Measurements from ENCODE around the gene ADGRG6.
A peak's percentile ranks its signal among the peaks of the same experiment; 100 is the strongest.

The ADGRG6 gene

DNA sequence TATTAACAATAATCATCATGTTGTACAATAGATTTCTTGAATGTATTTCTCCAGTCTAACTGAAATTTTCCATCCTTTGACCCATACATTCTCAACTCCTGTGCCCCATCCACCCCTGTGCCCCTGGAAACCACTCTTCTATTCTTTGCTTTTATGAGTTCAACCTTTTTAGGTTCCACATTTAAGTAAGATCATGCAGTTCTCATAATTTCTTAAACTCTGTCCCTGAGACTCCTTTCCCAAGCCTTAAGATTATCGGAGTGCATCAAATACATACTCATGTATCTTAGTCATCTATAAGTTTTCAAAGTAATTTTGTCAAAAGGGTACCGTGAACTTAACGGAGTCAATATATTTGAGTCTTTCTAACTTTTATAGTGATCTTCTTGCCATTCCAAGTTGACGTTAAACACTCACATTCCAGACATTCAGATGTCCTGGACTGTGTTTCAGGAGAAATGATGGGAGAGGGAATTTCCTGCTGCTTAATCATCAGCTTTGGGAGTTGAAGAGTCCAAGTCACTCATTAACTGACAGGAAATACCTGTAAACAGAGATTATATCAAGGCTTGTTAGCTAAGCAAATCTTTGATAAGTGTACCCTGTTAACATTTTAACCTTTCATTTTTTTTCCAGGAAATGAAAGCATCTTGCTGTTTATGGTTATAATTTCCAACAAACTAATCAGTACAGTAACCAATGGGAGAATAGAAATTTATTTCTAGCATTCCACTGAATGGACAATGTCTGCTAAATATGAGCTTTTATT lies 73.3 kb downstream of the ADGRG6 start (continued):
- TF ChIP-seq, protein P1, sequence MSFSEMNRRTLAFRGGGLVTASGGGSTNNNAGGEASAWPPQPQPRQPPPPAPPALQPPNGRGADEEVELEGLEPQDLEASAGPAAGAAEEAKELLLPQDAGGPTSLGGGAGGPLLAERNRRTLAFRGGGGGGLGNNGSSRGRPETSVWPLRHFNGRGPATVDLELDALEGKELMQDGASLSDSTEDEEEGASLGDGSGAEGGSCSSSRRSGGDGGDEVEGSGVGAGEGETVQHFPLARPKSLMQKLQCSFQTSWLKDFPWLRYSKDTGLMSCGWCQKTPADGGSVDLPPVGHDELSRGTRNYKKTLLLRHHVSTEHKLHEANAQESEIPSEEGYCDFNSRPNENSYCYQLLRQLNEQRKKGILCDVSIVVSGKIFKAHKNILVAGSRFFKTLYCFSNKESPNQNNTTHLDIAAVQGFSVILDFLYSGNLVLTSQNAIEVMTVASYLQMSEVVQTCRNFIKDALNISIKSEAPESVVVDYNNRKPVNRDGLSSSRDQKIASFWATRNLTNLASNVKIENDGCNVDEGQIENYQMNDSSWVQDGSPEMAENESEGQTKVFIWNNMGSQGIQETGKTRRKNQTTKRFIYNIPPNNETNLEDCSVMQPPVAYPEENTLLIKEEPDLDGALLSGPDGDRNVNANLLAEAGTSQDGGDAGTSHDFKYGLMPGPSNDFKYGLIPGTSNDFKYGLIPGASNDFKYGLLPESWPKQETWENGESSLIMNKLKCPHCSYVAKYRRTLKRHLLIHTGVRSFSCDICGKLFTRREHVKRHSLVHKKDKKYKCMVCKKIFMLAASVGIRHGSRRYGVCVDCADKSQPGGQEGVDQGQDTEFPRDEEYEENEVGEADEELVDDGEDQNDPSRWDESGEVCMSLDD (tag by site-specific recombination; IDR thresholded peaks at IDR 0.05) = no peak
- TF ChIP-seq FEZF1 (tag by site-specific recombination; IDR thresholded peaks at IDR 0.05) = peak; percentile 60
- 0 out of 2 replicates have a peak, but pooled peaks have one; percentile 31 for TF ChIP-seq SCRT2 (tag by site-specific recombination; IDR thresholded peaks at IDR 0.05)
- TF ChIP-seq SP7 (tag by site-specific recombination; IDR thresholded peaks at IDR 0.05) = peak; percentile 98
- peak; percentile 78 for TF ChIP-seq GFI1B (tag by site-specific recombination; IDR thresholded peaks at IDR 0.05)
- peak; percentile 60 for TF ChIP-seq WT1 (tag by site-specific recombination; IDR thresholded peaks at IDR 0.05)
- TF ChIP-seq ZNF670 (tag by site-specific recombination; IDR thresholded peaks at IDR 0.05; ENCODE audit: low read depth) = no peak
- TF ChIP-seq KLF8 (tag by site-specific recombination; IDR thresholded peaks at IDR 0.05) = no peak
- TF ChIP-seq ZNF366 (tag by site-specific recombination; conservative IDR thresholded peaks at IDR 0.05) = peak; percentile 54; the same call in 1 of the 2 replicates
- TF ChIP-seq TCF7L2 (IDR thresholded peaks at IDR 0.05; ENCODE audit: borderline replicate concordance, low read depth, low read length) = 0 out of 2 replicates have a peak, but pooled peaks have one; percentile 17
- TF ChIP-seq ZNF843 (tag by site-specific recombination; IDR thresholded peaks at IDR 0.05) = peak; percentile 76
- TF ChIP-seq PRDM10 (tag by site-specific recombination; IDR thresholded peaks at IDR 0.05) = peak; percentile 56
- TF ChIP-seq, protein P2, sequence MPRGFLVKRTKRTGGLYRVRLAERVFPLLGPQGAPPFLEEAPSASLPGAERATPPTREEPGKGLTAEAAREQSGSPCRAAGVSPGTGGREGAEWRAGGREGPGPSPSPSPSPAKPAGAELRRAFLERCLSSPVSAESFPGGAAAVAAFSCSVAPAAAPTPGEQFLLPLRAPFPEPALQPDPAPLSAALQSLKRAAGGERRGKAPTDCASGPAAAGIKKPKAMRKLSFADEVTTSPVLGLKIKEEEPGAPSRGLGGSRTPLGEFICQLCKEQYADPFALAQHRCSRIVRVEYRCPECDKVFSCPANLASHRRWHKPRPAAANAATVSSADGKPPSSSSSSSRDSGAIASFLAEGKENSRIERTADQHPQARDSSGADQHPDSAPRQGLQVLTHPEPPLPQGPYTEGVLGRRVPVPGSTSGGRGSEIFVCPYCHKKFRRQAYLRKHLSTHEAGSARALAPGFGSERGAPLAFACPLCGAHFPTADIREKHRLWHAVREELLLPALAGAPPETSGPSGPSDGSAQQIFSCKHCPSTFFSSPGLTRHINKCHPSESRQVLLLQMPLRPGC (tag by site-specific recombination; IDR thresholded peaks at IDR 0.05) = peak; percentile 78; the same call in 1 of the 2 replicates
- peak; percentile 56; the same call in 1 of the 2 replicates for TF ChIP-seq TRIM28 (IDR thresholded peaks at IDR 0.05; ENCODE audit: borderline replicate concordance, low read length)

DNA sequence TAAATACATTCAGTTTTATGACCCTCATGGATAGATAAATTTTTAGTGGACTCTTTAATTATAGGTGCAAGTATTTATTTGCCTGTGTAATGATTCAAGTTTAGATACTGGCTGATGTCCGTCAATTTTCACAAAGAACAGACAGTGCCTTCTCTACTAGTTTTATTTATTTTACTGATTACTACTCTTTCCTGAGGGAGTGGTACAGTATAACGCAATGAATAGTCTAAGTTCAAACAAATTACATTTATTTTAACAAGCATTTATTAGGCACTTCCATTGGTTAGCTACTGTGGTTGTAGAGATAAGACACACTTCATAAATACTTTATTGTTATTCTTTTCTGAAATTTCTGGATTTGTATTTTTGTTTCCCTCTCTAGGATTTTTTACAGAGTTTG lies 74.3 kb downstream of the ADGRG6 start:
- no peak overlapping the region for H3K27ac ChIP-seq (ENCODE audit: extremely low read depth, low read depth, low read length)
- peaks cover 38% of the 10 kb centered on the region for H3K4me1 ChIP-seq (ENCODE audit: control insufficient read depth, insufficient read depth, low read length)
- POLR2A ChIA-PET = no interaction called here
- no peak overlapping the region for H3K4me3 ChIP-seq (ENCODE audit: low read depth, low read length)
- CTCF ChIA-PET = interaction anchor here (0.7 to 1.9 kb wide), 5 partner anchors 19 to 220 kb away, joined by 3 to 5 read pairs (median 3); no protein-coding TSS in a partner anchor
- H3K36me3 ChIP-seq (ENCODE audit: control insufficient read depth in 2 of 2, insufficient read depth in 1 of 2, low read length in 2 of 2) = no peaks in the 10 kb centered on the region
- H3K9me3 ChIP-seq (ENCODE audit: control insufficient read depth, insufficient read depth, low read depth, low read length) = no peaks in the 10 kb centered on the region
- TF ChIP-seq ZNF26 (tag by site-specific recombination; IDR thresholded peaks at IDR 0.05) (no peak), ZNF341 (tag by site-specific recombination; IDR thresholded peaks at IDR 0.05; ENCODE audit: low read depth) (peak; percentile 43; the same call in 1 of the 2 replicates), MZF1 (tag by site-specific recombination; IDR thresholded peaks at IDR 0.05; ENCODE audit: borderline replicate concordance) (no peak), ZNF626 (tag by site-specific recombination; IDR thresholded peaks at IDR 0.05) (no peak), ZNF24 (tag by site-specific recombination; IDR thresholded peaks at IDR 0.05) (no peak), ZNF335 (tag by site-specific recombination; conservative IDR thresholded peaks at IDR 0.05) (no peak), ZNF843 (tag by site-specific recombination; IDR thresholded peaks at IDR 0.05) (peak; percentile 94), HOXD13 (CRISPR knock-in tag; IDR thresholded peaks at IDR 0.05; ENCODE audit: borderline replicate concordance) (peak; percentile 74; the same call in 1 of the 2 replicates)
- TF ChIP-seq, protein P3, sequence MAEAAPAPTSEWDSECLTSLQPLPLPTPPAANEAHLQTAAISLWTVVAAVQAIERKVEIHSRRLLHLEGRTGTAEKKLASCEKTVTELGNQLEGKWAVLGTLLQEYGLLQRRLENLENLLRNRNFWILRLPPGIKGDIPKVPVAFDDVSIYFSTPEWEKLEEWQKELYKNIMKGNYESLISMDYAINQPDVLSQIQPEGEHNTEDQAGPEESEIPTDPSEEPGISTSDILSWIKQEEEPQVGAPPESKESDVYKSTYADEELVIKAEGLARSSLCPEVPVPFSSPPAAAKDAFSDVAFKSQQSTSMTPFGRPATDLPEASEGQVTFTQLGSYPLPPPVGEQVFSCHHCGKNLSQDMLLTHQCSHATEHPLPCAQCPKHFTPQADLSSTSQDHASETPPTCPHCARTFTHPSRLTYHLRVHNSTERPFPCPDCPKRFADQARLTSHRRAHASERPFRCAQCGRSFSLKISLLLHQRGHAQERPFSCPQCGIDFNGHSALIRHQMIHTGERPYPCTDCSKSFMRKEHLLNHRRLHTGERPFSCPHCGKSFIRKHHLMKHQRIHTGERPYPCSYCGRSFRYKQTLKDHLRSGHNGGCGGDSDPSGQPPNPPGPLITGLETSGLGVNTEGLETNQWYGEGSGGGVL (tag by site-specific recombination; IDR thresholded peaks at IDR 0.05) = no peak
